GM21717 (cell line): ENCODE measurements around the gene LRIG3.
"Not testable (repeated sequence)": the region's sequence is repeated elsewhere in the genome, so short reads cannot be mapped to it uniquely, and the experiment has no call there.

Experiments used
- ATAC-seq: cut with Tn5 transposase; IDR thresholded peaks from one replicate; pipeline ENCODE4 v1.9.1; 2021; ENCODE audit warnings: mild to moderate bottlenecking, moderate library complexity; ENCODE audit not compliant: unreplicated experiment

Gene LRIG3

GRCh38 chr12:58907391-58907790 lies 12.9 kb downstream of the LRIG3 start:
- ATAC-seq = no peak

- ATAC-seq = no peak
These were observed 13.4 kb downstream of the LRIG3 start for GRCh38 chr12:58906917-58907316.

- ATAC-seq = no peak
These were observed 14.9 kb downstream of the LRIG3 start for GRCh38 chr12:58905422-58905821.

- ATAC-seq = not testable (repeated sequence)
These were observed 17.6 kb downstream of the LRIG3 start for GRCh38 chr12:58902726-58903125.

- ATAC-seq = no peak
These were observed 18.6 kb downstream of the LRIG3 start for GRCh38 chr12:58901664-58902063.

- no peak for ATAC-seq
These were observed 22.3 kb downstream of the LRIG3 start for GRCh38 chr12:58897969-58898368.

- ATAC-seq = no peak
These were observed 24.0 kb downstream of the LRIG3 start for GRCh38 chr12:58896278-58896677.

- ATAC-seq = no peak
These were observed 25.3 kb downstream of the LRIG3 start for GRCh38 chr12:58895053-58895452.

- ATAC-seq = no peak
These were observed 26.3 kb downstream of the LRIG3 start for GRCh38 chr12:58894040-58894439.

- no peak for ATAC-seq
These were observed 26.8 kb downstream of the LRIG3 start for GRCh38 chr12:58893495-58893894.

GRCh38 chr12:58889557-58889956 lies 30.7 kb downstream of the LRIG3 start:
- ATAC-seq = no peak

GRCh38 chr12:58888131-58888783 lies 32.0 kb downstream of the LRIG3 start:
- ATAC-seq = no peak

- ATAC-seq = no peak
These were observed 33.2 kb downstream of the LRIG3 start for GRCh38 chr12:58887068-58887467.

GRCh38 chr12:58886474-58886873 lies 33.8 kb downstream of the LRIG3 start:
- no peak for ATAC-seq

GRCh38 chr12:58884916-58885315 lies 35.4 kb downstream of the LRIG3 start:
- ATAC-seq = no peak

- ATAC-seq = no peak
These were observed 36.5 kb downstream of the LRIG3 start for GRCh38 chr12:58883576-58884334.

- no peak for ATAC-seq
These were observed 37.5 kb downstream of the LRIG3 start for GRCh38 chr12:58882826-58883225.

- ATAC-seq = no peak
These were observed 38.5 kb downstream of the LRIG3 start for GRCh38 chr12:58881816-58882215.

- ATAC-seq = no peak
These were observed 39.7 kb downstream of the LRIG3 start for GRCh38 chr12:58880639-58881038.

- ATAC-seq = no peak
These were observed 43.0 kb downstream of the LRIG3 start for GRCh38 chr12:58877243-58877743.

GRCh38 chr12:58873496-58873895 lies 46.8 kb downstream of the LRIG3 start:
- no peak for ATAC-seq

GRCh38 chr12:58871556-58871955 lies 48.7 kb downstream of the LRIG3 start:
- no peak for ATAC-seq
